GM21367 (cell line): ENCODE results near the gene GPS2.
"Not testable (repeated sequence)": the region's sequence is repeated elsewhere in the genome, so short reads cannot be mapped to it uniquely, and the experiment has no call there.

Experiments used
- ATAC-seq: cut with Tn5 transposase; IDR thresholded peaks from one replicate; pipeline ENCODE4 v1.9.1; 2021; ENCODE audit not compliant: unreplicated experiment

GPS2 gene

DNA sequence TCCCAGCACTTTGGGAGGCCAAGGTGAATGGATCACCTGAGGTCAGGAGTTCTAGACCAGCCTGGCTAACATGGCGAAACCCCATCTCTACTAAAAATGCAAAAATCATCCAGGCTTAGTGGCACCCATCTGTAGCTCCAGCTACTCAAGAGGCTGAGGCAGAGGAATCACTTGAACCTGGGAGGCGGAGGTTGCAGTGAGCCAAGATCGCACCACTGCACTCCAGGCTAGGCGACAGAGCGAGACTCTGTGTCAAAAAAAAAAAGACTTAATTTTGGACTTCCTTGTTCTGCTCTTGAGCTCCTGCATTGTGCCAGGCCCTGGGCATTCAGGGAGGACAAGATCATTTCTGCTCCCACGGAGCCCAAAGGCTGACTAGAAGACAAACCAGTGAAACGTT, 22.4 kb upstream of the GPS2 start:
- ATAC-seq, result not testable (repeated sequence)

DNA sequence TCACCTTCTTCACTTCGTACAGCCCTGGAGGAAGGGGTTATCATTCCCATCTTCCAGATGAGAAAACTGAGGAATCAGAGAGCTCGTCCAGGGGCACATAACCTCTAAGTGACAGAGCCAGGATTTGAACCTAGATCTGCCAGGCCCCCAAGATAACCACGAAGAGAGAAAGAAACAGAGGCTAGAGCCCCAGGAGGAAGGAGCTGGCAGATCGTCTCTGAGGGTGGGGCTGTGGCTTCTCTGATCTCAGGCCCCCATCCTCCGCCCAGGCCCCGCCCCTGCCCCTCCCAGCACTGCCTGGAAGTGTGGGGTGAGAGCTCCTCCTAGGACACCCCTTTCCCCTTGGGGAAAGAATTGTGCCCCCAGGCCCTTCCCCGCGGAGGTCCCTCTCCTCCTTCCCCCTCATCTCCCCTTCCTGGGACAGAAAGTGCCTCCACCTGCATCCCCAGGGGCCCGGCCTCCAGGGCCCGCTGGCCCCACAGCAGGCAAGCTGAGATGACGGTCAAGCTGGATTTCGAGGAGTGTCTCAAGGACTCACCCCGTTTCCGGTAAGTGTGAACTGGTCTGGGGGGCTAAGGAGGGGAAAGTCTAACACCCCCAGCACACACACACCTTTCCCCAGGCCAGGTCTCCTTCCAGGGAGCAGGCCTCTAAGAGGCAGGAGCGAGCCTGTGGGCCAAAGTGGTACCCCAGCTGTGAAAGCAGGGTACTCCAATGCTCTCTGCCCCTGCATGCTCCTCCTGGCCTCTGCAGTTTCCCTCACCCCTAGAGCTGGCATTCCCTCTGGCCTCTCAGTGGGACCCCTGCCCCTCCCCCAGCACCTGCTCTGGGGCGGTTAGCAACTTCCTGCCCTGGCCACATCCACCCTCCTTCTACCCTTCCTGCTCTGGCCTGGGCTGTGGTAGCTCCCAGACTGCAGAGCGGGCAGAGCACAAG, 21.3 kb upstream of the GPS2 start, which contains the start of gene ACAP1:
TSS of gene ACAP1 (plus strand) at position 290 of the 936 bp plus-strand sequence. CDS start at position 496, 206 bp downstream.
- no peak for ATAC-seq

DNA sequence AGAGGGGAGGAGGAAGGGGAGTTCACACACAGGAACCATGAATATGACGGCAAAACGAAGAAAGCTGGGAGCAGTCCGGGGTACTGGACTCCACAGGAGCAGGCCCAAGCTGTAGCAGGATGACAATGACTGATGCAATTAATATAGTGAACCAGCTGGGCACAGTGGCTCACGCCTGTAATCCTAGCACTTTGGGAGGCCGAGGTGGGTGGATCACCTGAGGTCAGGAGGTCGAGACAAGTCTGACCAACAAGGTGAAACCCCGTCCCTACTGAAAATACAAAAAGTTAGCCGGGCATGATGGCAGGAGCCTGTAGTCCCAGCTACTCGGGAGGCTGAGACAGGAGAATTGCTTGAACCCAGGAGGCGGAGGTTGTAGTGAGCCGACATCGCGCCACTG, 20.6 kb upstream of the GPS2 start:
- ATAC-seq, result not testable (repeated sequence)

DNA sequence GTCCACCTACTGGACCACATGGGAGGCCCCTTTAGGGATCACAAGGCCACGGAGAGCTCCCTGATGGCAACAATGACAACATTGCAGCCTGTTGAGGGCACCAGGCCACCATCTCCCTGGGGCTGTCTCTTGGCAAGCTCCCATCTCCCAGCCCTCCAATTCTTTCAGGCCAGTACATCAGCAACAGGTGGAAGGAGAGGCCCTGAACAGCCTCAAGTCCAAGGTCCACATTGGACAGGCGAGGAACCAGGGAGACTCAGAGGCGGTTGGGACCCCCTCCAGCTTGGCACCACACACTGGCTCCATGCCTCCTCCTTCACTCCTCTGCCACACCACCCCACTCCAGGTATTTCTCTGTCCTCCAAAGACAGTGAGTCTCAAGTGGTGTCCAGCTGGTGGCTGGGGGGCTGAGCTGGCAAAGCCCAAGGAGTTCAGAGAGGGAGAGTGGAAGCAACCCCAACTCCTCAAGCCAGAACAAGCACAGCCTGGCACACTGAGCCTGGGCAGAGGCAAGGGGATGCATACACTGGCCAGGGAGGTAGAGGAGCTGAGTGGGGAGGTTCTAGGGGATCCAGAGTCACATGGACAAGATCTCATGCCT, 19.9 kb upstream of the GPS2 start:
- ATAC-seq, result no peak

DNA sequence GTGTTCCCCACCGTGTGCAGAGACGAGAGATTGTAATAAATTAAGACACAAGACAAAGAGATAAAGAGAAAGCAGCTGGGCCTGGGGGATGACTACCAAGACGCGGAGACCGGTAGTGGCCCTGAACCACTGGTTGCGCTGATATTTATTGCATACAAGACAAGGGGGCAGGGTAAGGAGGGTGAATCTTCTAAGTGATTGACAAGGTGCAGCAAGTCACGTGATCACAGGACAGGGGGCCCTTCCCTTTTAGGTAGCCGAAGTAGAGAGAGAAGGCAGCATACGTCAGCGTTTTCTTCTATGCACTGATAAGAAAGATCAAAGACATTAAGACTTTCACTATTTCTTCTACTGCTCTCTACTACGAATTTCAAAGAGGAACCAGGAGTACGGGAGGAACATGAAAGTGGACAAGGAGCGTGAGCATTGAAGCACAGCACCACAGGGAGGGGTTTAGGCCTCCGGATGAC, 17.5 kb upstream of the GPS2 start:
- not testable (repeated sequence) for ATAC-seq

DNA sequence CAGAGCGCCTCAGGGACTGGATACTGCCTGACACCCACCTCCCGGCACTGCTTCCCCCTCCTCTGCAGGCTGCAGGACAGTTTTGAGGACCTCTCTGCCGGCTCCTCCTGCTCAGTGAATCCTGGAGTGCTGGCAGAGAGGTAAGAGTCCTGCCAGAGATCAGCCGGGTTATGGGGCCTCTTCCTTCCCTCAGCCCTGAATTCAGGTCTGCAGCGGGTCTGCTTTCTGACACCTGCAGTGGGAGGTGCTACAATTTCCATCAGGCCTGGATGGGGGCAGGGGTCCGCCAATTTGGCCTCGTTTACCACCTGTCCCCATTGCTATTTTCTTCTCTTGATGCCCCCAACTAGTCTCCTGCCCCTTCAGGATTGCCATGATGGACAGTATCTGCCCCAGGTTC, 17.0 kb upstream of the GPS2 start:
- ATAC-seq, result no peak

DNA sequence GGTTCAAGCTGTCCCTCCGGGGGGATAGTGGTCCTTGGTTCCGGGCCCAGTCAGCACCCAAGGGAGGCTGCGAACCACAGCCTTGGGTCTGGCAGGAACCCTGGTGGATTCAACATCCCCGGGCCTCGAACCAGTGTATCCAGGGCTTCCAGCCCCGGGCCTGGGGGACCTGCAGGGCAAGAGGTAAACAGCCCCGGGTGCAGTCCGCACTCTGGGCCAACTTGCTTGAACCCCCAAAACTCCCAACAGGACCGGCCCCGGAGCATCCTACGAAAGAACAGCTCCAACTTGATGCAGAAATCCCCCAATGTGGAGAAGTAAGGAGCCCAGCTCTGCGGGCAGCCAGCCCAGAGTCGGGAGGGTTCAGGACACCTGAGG, 15.5 kb upstream of the GPS2 start:
- ATAC-seq, result no peak

DNA sequence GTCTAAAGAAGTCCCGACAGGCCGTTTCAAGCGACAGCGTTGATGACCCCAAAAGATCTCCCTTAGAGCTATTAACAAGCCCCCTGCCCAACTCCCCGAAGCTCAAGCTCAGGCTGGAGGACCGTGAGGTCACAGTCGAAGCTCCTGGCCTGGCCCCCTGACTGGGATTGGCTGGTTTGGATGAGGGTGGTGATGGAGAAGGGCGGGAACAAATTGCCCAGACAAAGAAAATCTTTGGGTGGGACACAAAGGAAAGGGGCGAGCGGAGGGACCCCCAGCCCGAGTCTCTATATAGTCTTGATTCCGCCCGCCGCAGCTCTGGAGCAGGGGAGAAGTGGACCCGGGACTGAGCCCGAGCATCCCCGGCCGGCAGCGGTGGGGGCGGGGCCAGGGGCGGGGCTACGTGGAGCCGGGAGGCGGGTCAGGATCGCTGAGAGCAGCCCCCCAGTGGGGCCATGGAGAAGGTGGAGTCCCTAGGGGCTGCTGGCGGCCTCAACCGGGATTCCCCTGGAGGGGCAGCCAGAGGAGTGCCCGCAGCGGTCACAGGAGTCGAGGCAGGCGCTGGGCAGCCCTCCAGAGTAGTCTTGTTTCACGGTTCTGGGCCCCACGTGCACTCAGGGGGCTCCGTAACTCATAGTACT, 15.0 kb upstream of the GPS2 start:
- peak; percentile 28 for ATAC-seq

DNA sequence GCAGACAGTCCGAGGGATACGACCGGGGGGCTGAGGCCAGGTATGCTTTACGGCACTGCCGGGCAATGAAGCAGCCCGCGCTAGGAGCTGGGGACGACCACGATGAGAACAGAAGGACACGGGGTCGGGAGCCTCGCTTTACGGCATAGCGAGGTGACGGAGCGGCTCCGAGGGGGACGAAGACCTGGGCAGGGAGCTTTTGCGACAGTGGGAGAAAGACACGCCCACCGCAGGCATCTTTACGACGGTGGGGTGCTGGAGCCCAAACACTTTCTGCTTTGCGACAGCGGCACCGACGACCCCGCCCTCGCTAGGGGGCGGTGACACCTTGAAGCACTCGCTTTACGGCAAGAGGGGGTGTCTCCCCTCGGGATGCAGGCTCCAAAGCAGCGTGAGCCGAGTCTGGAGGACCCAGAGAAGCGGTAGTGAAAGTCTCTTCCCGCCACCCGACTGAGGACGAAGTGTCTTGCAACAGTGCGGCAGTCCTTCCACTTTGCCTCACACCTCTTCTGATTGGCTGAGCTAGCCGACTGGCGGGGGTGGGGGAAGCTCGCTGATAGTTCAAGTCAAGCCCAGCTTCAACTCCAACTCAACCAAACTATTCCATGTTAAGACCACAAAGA, 14.3 kb upstream of the GPS2 start:
- ATAC-seq, result peak; percentile 45

DNA sequence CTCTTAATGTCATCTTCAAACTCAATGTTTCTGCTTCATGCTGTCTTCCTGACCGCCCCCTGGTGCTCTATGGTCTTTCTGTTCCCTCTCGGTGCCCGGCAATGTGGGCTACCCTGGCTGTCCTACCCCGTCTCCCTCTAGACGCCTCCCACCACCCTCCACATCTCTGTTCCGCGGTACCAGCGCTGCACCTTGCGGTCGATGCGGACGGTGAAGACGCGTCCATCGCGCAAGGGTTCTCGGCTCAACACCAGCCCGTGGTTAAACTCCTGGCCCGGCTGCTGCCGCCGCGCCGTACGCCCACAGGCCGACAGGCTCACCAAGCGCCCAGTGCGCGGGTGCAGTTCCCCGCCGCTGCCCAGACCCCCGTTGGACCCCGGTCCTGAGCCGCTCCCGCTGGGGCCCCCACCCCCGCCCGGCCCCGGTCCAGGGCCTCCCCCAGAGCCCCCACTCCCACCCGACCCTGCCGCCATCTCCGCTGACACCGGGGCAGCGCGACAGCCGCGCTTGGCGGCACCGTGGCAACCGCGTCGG, 13.7 kb upstream of the GPS2 start, which contains the start of gene NEURL4:
TSS of gene NEURL4 (minus strand) at position 496 of the 534 bp plus-strand sequence. CDS start at position 473, 23 bp downstream.
- no peak for ATAC-seq

DNA sequence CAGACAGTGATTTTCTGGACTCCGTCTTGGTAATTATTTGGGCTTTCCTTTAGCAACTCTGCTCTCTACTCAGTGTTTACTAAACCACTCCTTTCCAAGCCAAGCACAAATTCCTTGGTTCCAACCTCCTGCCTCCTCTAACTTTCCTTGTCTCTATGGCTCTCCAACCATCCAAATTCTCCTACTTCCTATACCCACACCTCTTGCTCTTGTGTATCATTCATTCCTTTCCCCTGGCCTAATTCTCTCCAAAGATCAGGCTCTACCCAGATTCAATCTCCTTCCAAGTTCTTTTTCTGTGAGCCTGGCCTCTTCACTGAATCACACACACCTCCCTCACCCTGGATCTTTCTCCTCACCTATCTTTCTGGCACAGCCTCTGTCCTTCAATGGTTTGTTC, 12.8 kb upstream of the GPS2 start:
- ATAC-seq, result no peak

DNA sequence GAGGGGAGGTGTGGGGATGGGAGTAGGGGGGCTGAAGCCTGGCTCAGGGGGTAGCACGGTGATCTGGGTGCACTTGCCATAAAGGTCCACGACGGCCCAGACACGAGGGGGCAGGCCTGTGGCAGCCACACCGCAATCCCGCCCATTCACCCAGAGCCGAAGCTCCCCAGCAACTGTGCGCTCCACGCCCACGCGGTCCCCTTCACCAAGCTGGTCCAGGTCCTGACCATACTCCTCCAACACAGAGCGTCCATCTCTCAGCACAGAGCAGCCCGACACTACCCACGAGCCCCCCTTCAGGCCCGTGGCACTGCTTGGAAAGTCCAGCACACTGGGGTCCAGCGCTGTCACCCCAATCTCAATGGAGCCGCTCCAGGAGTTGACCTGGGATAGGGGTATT, 12.3 kb upstream of the GPS2 start:
- ATAC-seq, result no peak

DNA sequence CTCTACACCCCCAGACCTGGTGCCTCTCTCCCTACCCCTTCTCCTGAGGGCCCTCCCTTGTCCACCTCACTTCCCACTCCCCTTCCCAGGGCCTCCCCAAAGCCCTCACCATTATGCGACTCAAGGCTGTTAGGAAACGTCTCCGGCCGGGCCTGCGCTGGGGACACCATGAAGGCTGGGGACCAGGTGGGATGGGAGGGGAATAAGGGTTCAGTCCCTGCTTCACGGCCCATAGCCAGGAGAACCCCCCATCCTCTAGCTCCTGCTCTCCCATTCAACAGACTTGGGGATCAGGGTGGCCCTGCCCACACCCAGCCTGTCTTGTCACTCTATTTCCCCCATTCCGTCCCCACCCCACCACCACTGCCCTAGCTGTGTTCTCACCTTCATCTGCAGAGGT, 11.9 kb upstream of the GPS2 start:
- ATAC-seq, result no peak

DNA sequence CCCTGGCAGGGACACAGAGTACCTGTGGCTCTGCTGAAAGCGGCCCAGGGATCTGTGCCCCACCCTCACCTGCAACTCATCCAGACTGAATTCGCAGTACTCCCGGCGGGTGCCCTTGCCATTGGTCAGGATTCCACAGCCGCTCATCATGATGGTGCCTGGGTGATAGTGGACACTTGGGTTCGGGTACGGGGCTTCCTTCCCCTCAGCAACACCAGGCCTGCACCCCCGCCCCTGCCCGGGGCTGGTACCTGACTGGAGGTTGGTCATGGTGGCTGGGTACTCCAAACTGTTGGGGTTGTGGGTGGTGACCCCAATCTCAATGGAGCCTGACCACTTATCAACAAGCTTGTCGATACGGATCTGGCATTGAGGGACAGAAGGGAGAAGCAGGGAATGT, 11.0 kb upstream of the GPS2 start:
- ATAC-seq, result no peak

DNA sequence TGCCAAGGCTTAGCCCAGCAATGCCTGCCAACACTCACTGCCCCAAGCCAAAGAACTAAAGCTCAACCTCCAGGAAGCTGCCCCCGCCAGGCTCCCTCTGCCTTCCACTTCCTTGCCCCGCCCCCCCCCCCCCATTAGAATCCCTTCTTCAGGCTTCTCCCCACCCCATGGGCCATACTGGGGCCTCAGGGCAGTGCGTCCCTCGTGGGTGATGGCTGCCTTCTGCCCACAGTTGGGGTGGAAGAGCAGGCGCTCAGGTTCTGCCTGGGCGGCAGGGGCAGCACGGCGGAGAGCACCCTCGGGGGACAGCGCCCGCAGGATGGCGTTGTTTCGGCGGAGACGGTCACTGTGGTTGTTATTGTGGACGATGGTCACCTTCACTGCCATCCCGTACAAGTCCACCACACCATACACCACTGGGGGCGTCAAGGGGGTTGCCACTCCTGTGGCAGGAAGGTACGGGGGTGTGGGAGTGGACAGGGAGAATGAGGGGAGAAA, 9.9 kb upstream of the GPS2 start:
- ATAC-seq, result no peak

DNA sequence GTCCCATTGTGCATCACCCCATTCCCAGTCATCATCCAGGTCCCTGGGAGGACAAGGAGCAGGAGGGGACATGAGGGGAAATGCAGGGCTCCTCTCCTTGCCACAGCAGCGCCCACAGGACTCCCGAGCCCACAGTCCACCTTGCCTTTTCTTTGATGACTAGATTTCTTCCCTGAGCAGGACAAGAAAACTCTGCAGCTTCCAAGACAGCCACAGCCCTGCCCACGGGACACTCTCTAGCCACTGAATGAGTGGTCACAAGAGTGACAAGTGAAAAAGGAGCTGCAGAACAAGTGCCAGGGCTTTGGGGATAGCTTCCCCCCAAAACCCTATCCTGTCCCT, 9.2 kb upstream of the GPS2 start:
- ATAC-seq, result no peak

DNA sequence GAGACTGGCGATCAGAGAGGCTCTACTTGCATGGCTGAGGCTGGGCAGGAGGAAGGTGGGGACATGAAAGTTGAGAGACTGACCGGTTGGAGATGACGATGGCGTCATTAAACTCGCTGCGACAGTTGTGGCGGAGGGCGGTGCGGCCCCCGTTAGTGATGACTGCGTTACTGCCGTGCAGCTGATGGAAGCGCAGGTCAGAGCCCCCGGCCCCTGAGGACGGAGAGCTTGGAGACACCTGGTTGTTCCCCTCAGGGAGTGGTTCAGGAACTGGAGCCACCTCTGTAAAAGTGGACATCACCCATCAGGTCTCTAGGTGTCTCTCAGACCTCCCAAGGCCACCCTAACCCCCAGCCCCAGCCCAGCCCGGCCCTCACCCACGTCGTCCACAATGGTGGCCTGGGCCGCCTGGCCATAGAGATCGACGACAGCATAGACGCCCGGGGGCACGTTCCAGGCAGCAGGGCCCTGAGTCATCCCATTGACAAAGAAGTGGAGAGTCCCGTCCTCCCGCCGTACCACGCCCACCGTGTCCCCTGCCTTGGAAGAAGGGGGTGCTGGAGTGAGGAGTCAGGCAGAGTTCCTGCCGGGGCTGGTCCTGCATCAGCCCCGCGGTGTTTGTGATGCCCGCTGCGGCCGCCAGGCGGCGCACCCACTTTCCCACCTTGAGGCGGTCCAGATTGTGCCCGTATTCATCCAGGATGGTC, 8.7 kb upstream of the GPS2 start:
- no peak for ATAC-seq

DNA sequence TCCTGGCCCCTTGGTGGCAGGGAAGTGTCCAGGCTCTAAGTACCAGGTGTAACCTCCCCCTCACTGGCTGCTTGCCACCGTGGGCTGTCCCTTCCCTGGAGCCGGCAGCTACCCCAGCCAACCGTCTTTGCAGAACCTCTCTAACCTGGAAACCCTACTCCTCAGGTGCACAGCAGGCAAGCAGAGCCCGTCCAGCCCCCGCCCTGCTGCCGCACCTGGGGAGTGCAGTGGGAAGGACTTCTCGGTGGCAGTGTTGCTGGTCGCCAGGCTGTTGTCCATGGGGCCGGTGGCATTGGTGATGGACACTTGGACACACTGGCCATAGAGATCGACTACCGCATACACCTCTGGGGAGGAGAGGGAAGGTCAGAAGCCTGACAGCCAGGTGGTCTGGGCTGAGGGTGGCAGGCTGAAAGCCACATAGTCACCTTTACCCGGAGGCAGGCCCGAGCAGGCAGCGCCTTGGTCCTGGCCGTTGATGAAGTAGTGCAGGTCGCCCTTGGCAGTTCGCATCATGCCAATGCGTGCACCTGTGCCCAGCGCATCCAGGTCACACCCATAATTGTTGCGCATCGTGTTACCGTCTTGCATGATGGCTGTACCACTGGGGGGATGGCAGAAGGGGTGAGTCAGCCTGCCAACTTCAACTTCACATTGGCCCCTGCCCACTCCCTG, 7.5 kb upstream of the GPS2 start:
- ATAC-seq, result no peak

DNA sequence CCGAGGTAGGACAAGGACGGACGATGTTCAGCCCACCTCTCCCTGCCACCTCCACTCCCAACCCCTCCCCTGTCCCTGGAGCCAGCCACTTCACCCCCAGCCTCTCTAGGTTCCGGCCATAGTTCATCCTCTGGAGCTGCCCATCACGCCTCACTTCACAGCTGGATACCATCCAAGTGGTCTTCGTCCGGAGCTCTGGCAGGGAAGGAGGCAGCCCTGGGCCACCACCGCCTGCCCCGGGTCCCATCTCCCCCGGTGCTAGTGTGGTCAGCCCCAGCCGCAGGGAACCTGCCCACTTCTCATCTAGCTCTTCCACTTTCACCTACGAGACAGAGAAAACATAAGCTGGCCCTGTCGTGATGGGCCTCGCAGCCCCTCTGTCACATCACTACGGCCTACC, 6.3 kb upstream of the GPS2 start:
- ATAC-seq, result no peak
